H9 (cell line): ENCODE results near the gene CA11. TPM values are rescaled to one million over a fixed set of nuclear protein-coding genes. Genes with fewer than 3 reads are reported as not detected.

Source experiments
- DNase-seq: peaks from one replicate; pipeline ENCODE4 v3.0.0-alpha.2; 2017
- H2AFZ ChIP-seq: one replicate; pipeline ENCODE4 v1.6.1; 2013; ENCODE audit warnings: mild to moderate bottlenecking, low read length, control low read depth, moderate library complexity
- H2AK5ac ChIP-seq: 2 replicates; pipeline ENCODE4 v1.6.1; 2013; ENCODE audit warnings: low read length, control low read depth, mixed read lengths; ENCODE audit not compliant: insufficient read length
- H2BK120ac ChIP-seq: one replicate; pipeline ENCODE4 v1.6.1; 2013; ENCODE audit warnings: low read depth, mild to moderate bottlenecking, low read length, control low read depth, inconsistent platforms; ENCODE audit not compliant: poor library complexity, severe bottlenecking
- H2BK12ac ChIP-seq: 2 replicates; pipeline ENCODE4 v1.6.1; 2013; ENCODE audit warnings: low read length, control low read depth, mixed read lengths, low read depth; ENCODE audit not compliant: insufficient read length
- H2BK15ac ChIP-seq: 2 replicates; pipeline ENCODE4 v1.6.1; 2013; ENCODE audit warnings: low read depth, low read length, control low read depth
- H2BK20ac ChIP-seq: one replicate; pipeline ENCODE4 v1.6.1; 2013; ENCODE audit warnings: low read depth, mild to moderate bottlenecking, low read length, control low read depth, inconsistent platforms; ENCODE audit not compliant: poor library complexity, severe bottlenecking
- H2BK5ac ChIP-seq: 2 replicates; pipeline ENCODE4 v1.6.1; 2013; ENCODE audit warnings: low read length, control low read depth, mixed read lengths; ENCODE audit not compliant: insufficient read length
- H3K14ac ChIP-seq: 2 replicates; pipeline ENCODE4 v1.6.1; 2013; ENCODE audit warnings: low read length, control low read depth; ENCODE audit not compliant: insufficient read depth
- H3K18ac ChIP-seq: 2 replicates; pipeline ENCODE4 v1.6.1; 2013; ENCODE audit warnings: low read depth, mild to moderate bottlenecking, mixed read lengths, low read length, control low read depth; ENCODE audit not compliant: insufficient read length
- H3K23ac ChIP-seq: 2 replicates; pipeline ENCODE4 v1.6.1; 2013; ENCODE audit warnings: low read length, control low read depth, mixed read lengths, low read depth; ENCODE audit not compliant: insufficient read length
- H3K23me2 ChIP-seq: 2 replicates; pipeline ENCODE4 v1.6.1; 2013; ENCODE audit warnings: low read depth, mild to moderate bottlenecking, mixed read lengths, low read length, control low read depth; ENCODE audit not compliant: insufficient read length, poor library complexity, severe bottlenecking
- H3K27ac ChIP-seq: 2 replicates; pipeline ENCODE4 v1.5.1; 2013; ENCODE audit warnings: low read length, control low read depth, mixed read lengths, low read depth; ENCODE audit not compliant: insufficient read length
- H3K27me3 ChIP-seq: 2 replicates; pipeline ENCODE4 v1.6.1; 2013; ENCODE audit warnings: low read length, control low read depth, inconsistent platforms; ENCODE audit not compliant: insufficient read depth
- H3K4ac ChIP-seq: 2 replicates; pipeline ENCODE4 v1.6.1; 2013; ENCODE audit warnings: low read depth, mild to moderate bottlenecking, control low read depth, inconsistent platforms, low read length, moderate library complexity
- H3K4me1 ChIP-seq: 2 replicates; pipeline ENCODE4 v1.6.1; 2013; ENCODE audit warnings: low read length, control low read depth, inconsistent platforms; ENCODE audit not compliant: insufficient read depth
- H3K4me2 ChIP-seq: 2 replicates; pipeline ENCODE4 v1.6.1; 2013; ENCODE audit warnings: low read length, control low read depth, mixed read lengths; ENCODE audit not compliant: insufficient read length, insufficient read depth
- H3K56ac ChIP-seq: 2 replicates; pipeline ENCODE4 v1.6.1; 2013; ENCODE audit warnings: low read depth, mild to moderate bottlenecking, mixed read lengths, low read length, control low read depth; ENCODE audit not compliant: insufficient read length
- H3K79me1 ChIP-seq: 2 replicates; pipeline ENCODE4 v1.6.1; 2013; ENCODE audit warnings: low read depth, mild to moderate bottlenecking, moderate library complexity, low read length, control low read depth, inconsistent platforms; ENCODE audit not compliant: insufficient read depth, poor library complexity, severe bottlenecking
- H3K79me2 ChIP-seq: 2 replicates; pipeline ENCODE4 v1.6.1; 2013; ENCODE audit warnings: low read length, control low read depth, inconsistent platforms; ENCODE audit not compliant: insufficient read depth
- H3K9ac ChIP-seq: 2 replicates; pipeline ENCODE4 v1.6.1; 2013; ENCODE audit warnings: low read length, control low read depth, mixed read lengths; ENCODE audit not compliant: insufficient read length; ENCODE audit errors: extremely low read depth
- H3K9me3 ChIP-seq: one replicate; pipeline ENCODE4 v1.6.1; 2013; ENCODE audit warnings: low read depth, low read length, inconsistent platforms; ENCODE audit not compliant: control insufficient read depth
- H3T11ph ChIP-seq: one replicate; pipeline ENCODE4 v1.6.1; 2013; ENCODE audit warnings: mild to moderate bottlenecking, low read length, control low read depth, inconsistent platforms
- H4K20me1 ChIP-seq: one replicate; pipeline ENCODE4 v1.6.1; 2013; ENCODE audit not compliant: control insufficient read depth, insufficient read length, insufficient read depth
- H4K5ac ChIP-seq: 2 replicates; pipeline ENCODE4 v1.6.1; 2013; ENCODE audit warnings: low read depth, mild to moderate bottlenecking, mixed read lengths, low read length, control low read depth; ENCODE audit not compliant: insufficient read length
- H4K8ac ChIP-seq: replicated peaks from 2 replicates; pipeline ENCODE4 v1.6.1; 2013; ENCODE audit warnings: low read length, control low read depth, mixed read lengths, low read depth; ENCODE audit not compliant: insufficient read length
- H4K91ac ChIP-seq: 2 replicates; pipeline ENCODE4 v1.6.1; 2013; ENCODE audit warnings: low read depth, mild to moderate bottlenecking, moderate library complexity, mixed read lengths, low read length, control low read depth; ENCODE audit not compliant: insufficient read length
- H3K27ac Mint-ChIP-seq, 3 experiments: 2 replicates in 2 of 3; 3 replicates in 1 of 3; pipeline ENCODE4 v1.8.0; 2020 to 2021; ENCODE audit warnings: mixed read lengths in 3 of 3, mild to moderate bottlenecking in 1 of 3, moderate library complexity in 1 of 3
- H3K27me3 Mint-ChIP-seq: 2 replicates; pipeline ENCODE4 v1.8.0; 2021; ENCODE audit warnings: low read depth, mild to moderate bottlenecking, moderate library complexity, mixed read lengths
- H3K36me3 Mint-ChIP-seq, 3 experiments: 2 replicates in 2 of 3; 3 replicates in 1 of 3; pipeline ENCODE4 v1.8.0; 2020 to 2021; ENCODE audit warnings: low read depth in 3 of 3, mixed read lengths in 3 of 3; ENCODE audit not compliant: insufficient read depth in 1 of 3
- H3K4me1 Mint-ChIP-seq, 2 experiments: 2 replicates each; pipeline ENCODE4 v1.8.0; 2020; ENCODE audit warnings: mixed read lengths in 2 of 2
- H3K4me3 Mint-ChIP-seq, 2 experiments: 2 replicates in 1 of 2; 3 replicates in 1 of 2; pipeline ENCODE4 v1.8.0; 2020 to 2021; ENCODE audit warnings: mild to moderate bottlenecking in 2 of 2, mixed read lengths in 2 of 2, moderate library complexity in 1 of 2
- H3K9me3 Mint-ChIP-seq, 2 experiments: 2 replicates in 1 of 2; 3 replicates in 1 of 2; pipeline ENCODE4 v1.8.0; 2020; ENCODE audit warnings: mild to moderate bottlenecking in 2 of 2, mixed read lengths in 2 of 2, moderate library complexity in 1 of 2
- WGBS: extraction: QIAGEN DNeasy Blood & Tissue Kit; methylation state at CpG from one replicate; pipeline ENCODE4 v1.1.7; 2013; ENCODE audit warnings: missing lambda C conversion rate, low lambda C conversion rate, mixed read lengths; ENCODE audit not compliant: insufficient read length; ENCODE audit errors: extremely low coverage; 5-methylcytosine and 5-hydroxymethylcytosine counted together
- total RNA-seq: library from RNA; stranded (reverse); gene quantifications from 2 replicates; pipeline ENCODE4 v1.2.1, GENCODE V29; 2021
- TF ChIP-seq, protein P1 (sequence below): fragments of 200-600 bp; sonication (generic); conservative IDR thresholded peaks from 3 replicates; pipeline ENCODE4 v1.8.0; 2021; ENCODE audit warnings: antibody characterized with exemption, mild to moderate bottlenecking

The CA11 gene
- total RNA-seq, 1 experiment from 2014 or later, result 107 TPM

DNA sequence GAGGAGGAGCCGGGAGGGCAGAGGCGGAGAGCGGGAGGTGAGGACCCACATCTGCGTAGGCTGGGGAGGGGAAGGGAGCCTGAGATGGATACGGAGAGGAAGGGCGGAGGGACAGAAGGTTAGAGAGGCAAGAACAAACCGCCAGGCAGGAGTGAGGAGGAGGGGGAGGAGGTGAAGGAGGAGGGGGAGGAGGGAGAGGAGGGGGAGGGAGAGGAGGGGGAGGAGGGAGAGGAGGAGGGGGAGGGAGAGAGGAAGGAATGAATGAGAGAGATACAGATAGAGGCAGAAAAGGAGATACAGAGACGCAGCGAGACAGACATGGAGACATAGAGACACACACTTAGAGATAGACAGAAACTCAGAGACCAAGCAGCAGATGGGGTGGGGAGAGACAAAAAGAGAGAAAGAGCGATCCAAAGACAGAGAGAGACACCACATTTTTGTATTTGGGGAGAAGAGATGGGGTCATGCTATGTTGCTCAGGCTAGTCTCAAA is 782 bp upstream of the CA11 start:
- no peak overlapping the region for H3K56ac ChIP-seq
- H2BK15ac ChIP-seq, result no peak overlapping the region
- H3K9ac ChIP-seq, result no peak overlapping the region
- no peak overlapping the region for H2BK5ac ChIP-seq
- H2BK20ac ChIP-seq, result no peak overlapping the region
- H3K4ac ChIP-seq, result no peak overlapping the region
- no peak overlapping the region for H3K23ac ChIP-seq
- no peaks in the 10 kb centered on the region for H4K20me1 ChIP-seq
- H3K14ac ChIP-seq, result no peak overlapping the region
- no peak overlapping the region for H4K5ac ChIP-seq
- H3K79me1 ChIP-seq, result no peaks in the 10 kb centered on the region
- peaks cover 16% of the 10 kb centered on the region for H3K23me2 ChIP-seq
- peak overlapping the region; percentile 84 to 93; a peak in 4 of 5 replicates for H3K4me3 Mint-ChIP-seq
- H2AFZ ChIP-seq, result no peak overlapping the region
- H3K9me3 Mint-ChIP-seq, result peaks cover 0 to 4% of the 10 kb centered on the region in 2 experiments; a peak in 2 of 5 replicates
- H2BK12ac ChIP-seq, result no peak overlapping the region
- peaks cover 14 to 17% of the 10 kb centered on the region in 2 experiments for H3K4me1 Mint-ChIP-seq
- peaks cover 4 to 17% (median 14%) of the 10 kb centered on the region in 3 experiments for H3K36me3 Mint-ChIP-seq
- no peak overlapping the region for H4K8ac ChIP-seq
- peak; percentile 96 for DNase-seq
- H2BK120ac ChIP-seq, result no peak overlapping the region
- no peaks in the 10 kb centered on the region for H3K9me3 ChIP-seq
- no peak overlapping the region for H3K27ac ChIP-seq
- no peak overlapping the region for H3K18ac ChIP-seq
- H3K27ac Mint-ChIP-seq, result peak overlapping the region in 2 of 3 experiments; percentile 2 to 8; a peak in 1 of 7 replicates
- TF ChIP-seq, protein P1, sequence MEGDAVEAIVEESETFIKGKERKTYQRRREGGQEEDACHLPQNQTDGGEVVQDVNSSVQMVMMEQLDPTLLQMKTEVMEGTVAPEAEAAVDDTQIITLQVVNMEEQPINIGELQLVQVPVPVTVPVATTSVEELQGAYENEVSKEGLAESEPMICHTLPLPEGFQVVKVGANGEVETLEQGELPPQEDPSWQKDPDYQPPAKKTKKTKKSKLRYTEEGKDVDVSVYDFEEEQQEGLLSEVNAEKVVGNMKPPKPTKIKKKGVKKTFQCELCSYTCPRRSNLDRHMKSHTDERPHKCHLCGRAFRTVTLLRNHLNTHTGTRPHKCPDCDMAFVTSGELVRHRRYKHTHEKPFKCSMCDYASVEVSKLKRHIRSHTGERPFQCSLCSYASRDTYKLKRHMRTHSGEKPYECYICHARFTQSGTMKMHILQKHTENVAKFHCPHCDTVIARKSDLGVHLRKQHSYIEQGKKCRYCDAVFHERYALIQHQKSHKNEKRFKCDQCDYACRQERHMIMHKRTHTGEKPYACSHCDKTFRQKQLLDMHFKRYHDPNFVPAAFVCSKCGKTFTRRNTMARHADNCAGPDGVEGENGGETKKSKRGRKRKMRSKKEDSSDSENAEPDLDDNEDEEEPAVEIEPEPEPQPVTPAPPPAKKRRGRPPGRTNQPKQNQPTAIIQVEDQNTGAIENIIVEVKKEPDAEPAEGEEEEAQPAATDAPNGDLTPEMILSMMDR, result no peak
- H3K79me2 ChIP-seq, result no peaks in the 10 kb centered on the region
- no peaks in the 10 kb centered on the region for H3K27me3 ChIP-seq
- H3K4me2 ChIP-seq, result no peak overlapping the region
- no peak overlapping the region for H3T11ph ChIP-seq
- H3K4me1 ChIP-seq, result no peaks in the 10 kb centered on the region
- no CpG with 5 or more reads among the region's 10 CpGs for WGBS
- H4K91ac ChIP-seq, result no peak overlapping the region
- H3K27me3 Mint-ChIP-seq, result peaks cover 3% of the 10 kb centered on the region
- H2AK5ac ChIP-seq, result no peak overlapping the region
